G401 (cell line): ENCODE results near the gene NRGN. TPM values are rescaled to one million over a fixed set of nuclear protein-coding genes. Genes with fewer than 3 reads are reported as not detected.
A peak's percentile ranks its signal among the peaks of the same experiment; 100 is the strongest.

Source experiments
- DNase-seq: peaks from one replicate; pipeline ENCODE4 v3.0.0-alpha.2; 2015; ENCODE audit warnings: low spot score
- in situ Hi-C: cut with HindIII; loops from 2 replicates; pipeline ENCODE4 v1.10.0; 2016; ENCODE audit warnings: low sequenced_read_pairs, mixed read lengths
- total RNA-seq: library from RNA; depleted of rRNA; stranded (reverse); fragments of >200 nt; shearing (Covaris generic); gene quantifications from 2 replicates; pipeline ENCODE4 v1.2.3, GENCODE V29; 2014; rRNA removed

The NRGN gene
- total RNA-seq, result 1.5 TPM in 1 of 2 replicates, not detected in the other

- in situ Hi-C loops, result no loop called here
- peak; percentile 73 for DNase-seq
Observed at GRCh38 chr11:124739479-124740276, at the start of gene NRGN. Gene NRGN, plus strand, starts transcription at chr11:124739942. Its CDS starts 143 bp downstream, at chr11:124740085.

DNA sequence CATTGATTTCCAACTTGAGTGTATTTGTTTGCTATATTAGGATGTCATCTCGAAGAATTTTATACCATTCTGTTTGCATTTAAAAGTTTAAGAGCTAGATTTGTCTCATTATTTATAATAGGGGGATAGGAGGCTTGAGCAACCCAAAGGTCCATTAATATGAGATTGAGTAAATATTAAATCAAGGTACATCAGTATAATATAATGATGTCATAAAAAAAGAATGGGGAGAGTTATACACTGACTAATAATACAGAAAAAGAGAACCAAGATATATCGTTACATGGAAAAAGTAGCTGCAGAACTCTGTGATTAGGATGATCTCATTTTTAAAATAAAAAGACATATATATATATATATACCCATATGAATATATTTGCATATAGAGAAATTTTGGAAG, 46.6 kb upstream of the NRGN start:
- DNase-seq, result no peak
- in situ Hi-C loops, result no loop called here

DNA sequence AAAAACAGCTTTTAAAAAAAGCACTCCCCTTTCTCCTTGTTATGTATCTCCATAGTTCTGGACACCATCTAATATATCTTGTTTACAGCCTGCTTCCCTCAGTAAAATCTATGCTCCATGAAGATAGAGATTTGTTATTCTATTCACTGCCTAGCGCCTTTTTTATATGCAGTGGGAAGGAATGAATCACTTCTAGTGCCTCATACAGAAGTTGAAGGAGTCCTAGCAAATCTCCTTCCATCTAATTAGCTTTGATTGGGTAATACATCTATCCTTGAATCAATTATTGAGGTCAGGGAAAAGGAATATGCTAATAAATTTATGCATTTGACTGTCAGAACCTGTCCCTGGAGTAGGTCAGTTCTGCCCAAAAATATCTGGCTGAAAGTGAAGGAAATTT, 40.2 kb upstream of the NRGN start:
- no peak for DNase-seq
- in situ Hi-C loops, result no loop called here

GRCh38 chr11:124700028-124700427, 39.7 kb upstream of the NRGN start:
- no peak for DNase-seq

DNA sequence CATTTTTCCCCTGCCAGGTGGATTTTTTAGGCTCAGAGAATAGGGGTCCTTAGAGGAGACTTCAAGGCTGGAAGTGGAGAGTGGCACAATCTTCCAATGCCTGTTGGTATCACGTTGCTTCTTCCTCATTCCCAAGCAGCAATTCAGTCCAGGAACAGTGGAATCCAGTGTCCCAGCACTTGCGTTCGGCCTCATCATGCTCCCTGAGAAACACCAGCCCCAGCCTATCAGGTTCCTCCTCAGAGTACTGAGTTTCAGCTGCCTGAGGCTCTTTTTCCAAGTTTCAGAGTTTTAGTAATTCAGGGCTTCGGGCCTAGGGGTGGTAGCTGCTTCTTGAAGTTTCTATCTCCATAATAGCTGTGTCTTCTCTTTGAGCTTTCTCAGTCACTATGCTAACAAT, 31.9 kb upstream of the NRGN start:
- no peak for DNase-seq
- in situ Hi-C loops, result no loop called here

More at GRCh38 chr11:124700028-124700427, 39.7 kb upstream of the NRGN start:
- in situ Hi-C loops, result no loop called here

DNA sequence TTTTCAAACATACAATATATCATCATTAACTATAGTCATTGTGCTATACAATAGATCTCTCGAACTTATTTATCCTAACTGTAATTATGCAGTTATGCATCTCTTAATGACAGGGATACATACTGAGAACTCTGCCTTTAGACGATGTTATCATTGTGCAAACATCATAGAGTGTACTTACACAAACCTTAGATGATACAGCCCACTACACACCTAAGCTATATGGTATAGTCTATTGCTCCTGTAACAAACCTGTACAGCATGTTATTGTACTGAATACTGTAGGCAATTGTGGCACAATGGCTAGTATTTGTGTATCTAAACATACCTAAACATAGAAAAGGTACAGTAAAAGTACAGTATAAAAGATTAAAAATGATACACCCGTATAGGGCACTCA, 27.4 kb upstream of the NRGN start:
- in situ Hi-C loops, result no loop called here
- no peak for DNase-seq

DNA sequence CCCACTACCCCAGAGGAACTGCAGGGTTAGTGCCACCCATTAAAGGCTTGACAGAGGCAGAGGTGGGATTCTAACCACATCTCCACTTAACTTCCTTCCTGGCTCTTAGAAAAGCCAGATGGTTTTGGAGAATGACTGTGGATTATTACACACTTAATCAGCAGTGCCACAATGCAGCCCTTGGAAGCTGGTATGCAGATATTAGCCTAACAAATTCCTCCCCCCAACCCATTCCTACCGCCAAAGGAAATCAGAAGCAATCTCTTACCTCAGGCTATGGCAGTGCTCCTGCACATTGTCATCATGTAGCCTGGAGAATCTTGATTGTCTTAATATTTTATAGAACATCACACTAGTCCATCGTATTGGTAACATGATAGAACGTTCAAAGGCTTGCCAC, 23.2 kb upstream of the NRGN start:
- DNase-seq, result no peak
- in situ Hi-C loops, result no loop called here

GRCh38 chr11:124717421-124717785, 22.3 kb upstream of the NRGN start:
- in situ Hi-C loops, result no loop called here
- DNase-seq, result no peak

DNA sequence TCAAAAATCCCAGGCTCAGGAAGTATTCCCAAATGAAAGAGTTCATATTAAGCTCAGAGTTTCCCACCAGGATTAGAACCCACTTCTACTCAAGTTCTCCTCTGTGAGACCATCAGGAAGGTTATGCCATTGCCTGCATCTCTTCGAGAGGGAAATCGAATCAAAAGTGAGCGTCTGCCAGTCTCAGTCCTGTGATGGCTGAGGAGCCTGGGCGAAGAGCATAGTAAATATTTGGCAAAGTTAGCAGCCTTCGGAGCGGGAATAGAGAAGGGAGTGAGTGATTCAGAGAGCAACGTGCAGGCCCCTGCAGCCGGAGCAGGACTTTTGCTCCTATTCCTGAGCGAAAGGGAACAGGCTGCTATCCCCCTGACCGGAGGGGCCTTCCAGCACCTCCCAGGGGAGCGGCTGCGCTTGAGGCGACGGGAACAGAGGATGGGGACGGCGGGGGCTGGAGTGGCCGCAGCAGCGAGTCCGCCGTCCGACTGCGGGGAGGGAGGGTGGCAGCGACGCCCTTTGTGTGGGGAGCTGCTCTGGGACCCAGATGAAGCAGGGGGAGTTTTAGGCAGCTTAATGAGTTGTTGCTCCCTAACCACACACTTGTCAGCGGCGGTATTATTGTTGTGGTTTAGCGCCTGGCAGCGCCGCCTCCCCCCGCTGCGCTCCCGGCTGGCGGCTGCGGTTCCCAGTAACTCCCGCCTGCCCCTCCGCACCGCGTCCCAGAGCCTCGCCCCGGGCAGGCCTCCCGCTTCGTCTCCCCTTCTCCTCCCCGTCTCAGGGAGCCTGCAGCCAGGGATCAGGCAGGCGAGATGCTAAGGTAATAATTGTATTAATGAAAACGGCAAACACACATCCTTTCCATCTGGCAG, 21.7 kb upstream of the NRGN start:
- peak; percentile 26 for DNase-seq
- in situ Hi-C loops, result no loop called here

DNA sequence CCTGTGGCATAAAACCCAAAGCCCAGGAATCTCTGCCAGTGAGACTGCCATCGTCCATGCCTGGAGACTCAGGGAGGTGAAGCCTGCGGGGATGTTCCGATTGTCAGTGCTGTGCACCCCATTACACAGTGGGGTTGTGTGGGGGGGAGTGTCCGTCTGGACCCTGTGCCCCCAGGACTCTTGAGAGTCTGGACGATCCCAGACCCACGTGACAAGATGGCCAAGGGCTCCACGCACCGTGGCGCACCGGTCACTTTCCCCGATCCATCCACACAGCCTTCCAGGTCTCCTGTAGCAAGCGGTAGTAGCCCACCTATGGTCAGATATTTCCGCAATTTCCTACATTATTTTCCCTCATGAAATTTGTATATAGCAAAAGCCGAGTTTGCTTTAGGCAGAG, 20.9 kb upstream of the NRGN start:
- no peak for DNase-seq
- in situ Hi-C loops, result no loop called here

DNA sequence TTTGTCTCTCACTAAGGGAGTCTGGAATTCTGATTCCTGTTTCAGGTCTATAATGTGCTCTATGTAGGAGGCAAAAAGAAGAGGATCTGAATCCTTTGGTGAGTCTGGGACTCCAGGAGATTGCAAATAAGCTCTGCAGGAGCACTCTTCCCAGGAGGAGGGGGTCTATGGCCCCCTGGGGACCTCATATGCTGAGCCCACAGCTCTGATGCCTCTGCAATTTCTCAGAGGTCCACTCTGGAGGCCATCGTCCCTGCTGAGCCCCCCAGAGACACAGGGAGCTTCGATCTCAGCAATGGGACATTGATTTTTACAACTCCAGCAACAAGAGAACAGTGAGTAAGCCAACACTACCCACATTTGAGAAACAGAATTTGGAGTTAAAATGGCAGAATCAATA, 20.2 kb upstream of the NRGN start:
- in situ Hi-C loops, result no loop called here

DNA sequence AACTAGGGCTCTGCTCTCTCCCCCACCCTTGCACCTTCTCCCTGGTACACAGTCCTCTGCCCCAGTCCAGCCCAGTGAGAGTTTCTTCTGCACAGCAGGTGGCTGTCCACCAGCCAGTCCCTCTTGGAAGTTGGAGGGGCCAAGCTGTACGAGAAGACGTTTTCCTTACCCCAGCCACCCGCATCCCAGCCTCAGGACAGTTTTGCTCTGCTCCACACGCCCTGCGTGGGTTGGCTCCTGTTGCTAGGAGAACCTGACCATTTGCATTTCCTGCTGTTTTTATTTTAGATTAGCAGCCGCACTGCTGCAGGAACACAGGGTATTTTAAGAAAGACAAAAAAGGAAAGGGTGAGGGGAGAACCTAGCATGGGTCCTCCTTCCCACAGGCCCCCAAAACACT, 17.6 kb upstream of the NRGN start:
- in situ Hi-C loops, result no loop called here
- no peak for DNase-seq

More for the DNA sequence above, 20.2 kb upstream of the NRGN start:
- DNase-seq, result no peak

- DNase-seq, result no peak
- in situ Hi-C loops, result no loop called here
Observed at GRCh38 chr11:124724979-124725718, 14.6 kb upstream of the NRGN start.

- in situ Hi-C loops, result no loop called here
Observed at GRCh38 chr11:124725719-124726105, 14.0 kb upstream of the NRGN start.

DNA sequence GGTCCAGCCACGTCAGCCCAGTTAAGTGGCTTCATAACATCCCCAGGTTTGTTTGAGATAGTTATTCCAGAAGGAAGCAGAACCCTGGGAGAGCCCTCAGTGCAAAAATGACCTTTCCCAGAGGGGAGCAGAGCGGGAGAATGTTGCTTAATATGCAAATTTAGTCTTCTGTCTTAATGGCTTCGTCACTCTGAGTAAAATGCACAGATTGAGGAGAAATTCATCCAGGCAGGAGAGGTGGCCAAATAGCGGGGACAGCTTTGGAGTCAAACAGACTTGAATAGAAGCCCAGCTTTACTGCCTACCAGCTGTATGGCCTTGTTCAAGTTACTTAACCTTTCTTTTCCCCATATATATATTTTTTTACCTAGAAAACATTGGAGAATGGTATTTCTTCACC, 12.3 kb upstream of the NRGN start:
- in situ Hi-C loops, result no loop called here
- DNase-seq, result no peak

More at GRCh38 chr11:124725719-124726105, 14.0 kb upstream of the NRGN start:
- no peak for DNase-seq

- no peak for DNase-seq
- in situ Hi-C loops, result no loop called here
Observed at GRCh38 chr11:124728134-124728533, 11.6 kb upstream of the NRGN start.

GRCh38 chr11:124729571-124729970, 10.2 kb upstream of the NRGN start:
- in situ Hi-C loops, result no loop called here

GRCh38 chr11:124732230-124732629, 7.5 kb upstream of the NRGN start:
- in situ Hi-C loops, result no loop called here
- DNase-seq, result no peak

More at GRCh38 chr11:124729571-124729970, 10.2 kb upstream of the NRGN start:
- no peak for DNase-seq

DNA sequence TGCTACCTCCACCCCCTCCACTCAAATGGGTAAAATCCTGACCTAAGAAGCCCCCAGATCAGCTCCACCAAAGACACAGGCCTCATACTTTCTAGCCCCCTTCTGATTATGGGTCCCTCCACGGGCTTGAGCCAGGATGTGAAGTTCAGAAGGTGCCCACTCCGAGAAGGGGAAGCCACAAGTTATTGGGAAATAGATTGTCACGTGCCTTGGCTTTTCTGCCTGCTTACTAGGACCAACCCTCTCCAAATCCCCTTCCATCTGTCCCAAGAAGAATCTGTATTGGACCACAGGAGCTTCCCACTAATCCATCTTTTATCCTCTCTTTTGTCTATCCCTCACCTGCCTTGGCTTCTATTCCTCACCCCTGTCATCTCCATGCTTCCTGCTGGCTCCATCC, 3.0 kb upstream of the NRGN start:
- no peak for DNase-seq
- in situ Hi-C loops, result no loop called here
